B cell (primary cell): ENCODE measurements around the gene BBC3. TPM values are rescaled to one million over a fixed set of nuclear protein-coding genes. Genes with fewer than 3 reads are reported as not detected.
A peak's percentile ranks its signal among the peaks of the same experiment; 100 is the strongest.

Experiments
- ATAC-seq: fragments of 200-7000 bp; cut with Tn5 transposase; one replicate; pipeline ENCODE4 v1.10.0; 2021; ENCODE audit warnings: low read depth, mild to moderate bottlenecking, moderate number of reproducible peaks, moderate library complexity
- CTCF ChIA-PET: fragments of 350-600 bp; sonication (Branson Sonifier 250); formaldehyde crosslinking; loops from one replicate; lab custom pipeline; 2021; ENCODE audit warnings: antibody characterized with exemption, inconsistent platforms; lab: Charles Lee
- POLR2A ChIA-PET: fragments of 350-600 bp; sonication (Branson Sonifier 250); formaldehyde crosslinking; loops from one replicate; lab custom pipeline; 2021; ENCODE audit warnings: antibody characterized with exemption; lab: Charles Lee
- DNase-seq: peaks from one replicate; pipeline ENCODE4 v3.0.0; 2013
- H2AFZ ChIP-seq: 2 replicates; pipeline ENCODE4 v1.6.1; 2012; ENCODE audit warnings: mild to moderate bottlenecking, low read depth, low read length; ENCODE audit not compliant: insufficient read depth, poor library complexity, severe bottlenecking
- H3K27ac ChIP-seq, 2 donors: 1 replicate in 1 of 2; 2 replicates in 1 of 2; pipeline ENCODE4 v1.5.1; 2012 to 2013; ENCODE audit warnings: low read length in 2 of 2, mild to moderate bottlenecking in 2 of 2, moderate library complexity in 1 of 2
- H3K27me3 ChIP-seq, 4 experiments: fragments of 200-600 bp in 1 of 4; sonication (generic) in 1 of 4; replicated peaks in 1 of 4; 1 replicate in 2 of 4; 2 replicates in 2 of 4; pipeline versions ENCODE4 v1.6.1 to v1.7.0; 2013 to 2016; ENCODE audit warnings: low read length in 3 of 4, mild to moderate bottlenecking in 2 of 4, mixed read lengths in 1 of 4, moderate library complexity in 1 of 4; ENCODE audit not compliant: insufficient read depth in 4 of 4, control insufficient read depth in 3 of 4; ENCODE audit errors: control extremely low read depth in 1 of 4
- H3K36me3 ChIP-seq, 2 experiments: replicated peaks in 1 of 2; 1 replicate in 1 of 2; 2 replicates in 1 of 2; pipeline versions ENCODE4 v1.6.1 to v1.7.1; 2013; ENCODE audit warnings: low read length in 1 of 2; ENCODE audit not compliant: insufficient read depth in 2 of 2, control insufficient read depth in 1 of 2; ENCODE audit errors: control extremely low read depth in 1 of 2, extremely low read depth in 1 of 2
- H3K4me1 ChIP-seq, 2 donors: fragments of 200-600 bp in 1 of 2; sonication (generic) in 1 of 2; 1 replicate in 1 of 2; 2 replicates in 1 of 2; pipeline versions ENCODE4 v1.5.1 to v1.6.1; 2013 to 2017; ENCODE audit warnings: low read length in 2 of 2; ENCODE audit not compliant: control insufficient read depth in 2 of 2, insufficient read depth in 2 of 2
- H3K4me2 ChIP-seq: replicated peaks from 2 replicates; pipeline ENCODE3; 2012; ENCODE audit warnings: mild to moderate bottlenecking, low read depth, low read length; ENCODE audit not compliant: poor library complexity, severe bottlenecking
- H3K4me3 ChIP-seq, 5 experiments: fragments of 200-600 bp in 1 of 5; sonication (generic) in 1 of 5; 1 replicate in 3 of 5; 2 replicates in 2 of 5; pipeline versions ENCODE4 v1.5.1 to v1.7.0; 2011 to 2016; ENCODE audit warnings: low read length in 4 of 5, mild to moderate bottlenecking in 4 of 5, low read depth in 2 of 5, control low read depth in 1 of 5, moderate library complexity in 1 of 5; ENCODE audit not compliant: insufficient read depth in 1 of 5; ENCODE audit errors: control extremely low read depth in 1 of 5, extremely low read depth in 1 of 5
- H3K79me2 ChIP-seq: fragments of 200-600 bp; sonication (generic); one replicate; pipeline ENCODE4 v1.6.0; 2016; ENCODE audit warnings: low read length; ENCODE audit not compliant: control insufficient read depth, insufficient read depth
- H3K9ac ChIP-seq: fragments of 200-600 bp; sonication (generic); 2 replicates; pipeline ENCODE4 v1.6.1; 2017; ENCODE audit warnings: mild to moderate bottlenecking, low read length, moderate library complexity
- H3K9me3 ChIP-seq, 3 donors: one replicate each; pipeline versions ENCODE4 v1.6.1 to v1.7.1; 2013; ENCODE audit warnings: low read length in 2 of 3; ENCODE audit not compliant: control insufficient read depth in 2 of 3, insufficient read depth in 1 of 3; ENCODE audit errors: control extremely low read depth in 1 of 3
- H4K20me1 ChIP-seq: 2 replicates; pipeline ENCODE4 v1.6.0; 2012; ENCODE audit warnings: mild to moderate bottlenecking, low read length; ENCODE audit not compliant: insufficient read depth, control insufficient read depth, poor library complexity, severe bottlenecking
- H3K27ac Mint-ChIP-seq: one replicate; pipeline ENCODE4 v1.8.0; 2021; ENCODE audit warnings: mixed read lengths
- H3K27me3 Mint-ChIP-seq: one replicate; pipeline ENCODE4 v1.8.0; 2021; ENCODE audit warnings: mixed read lengths
- H3K4me1 Mint-ChIP-seq: one replicate; pipeline ENCODE4 v1.8.0; 2021; ENCODE audit warnings: mixed read lengths
- H3K4me3 Mint-ChIP-seq: one replicate; pipeline ENCODE4 v1.8.0; 2021; ENCODE audit warnings: mixed read lengths
- H3K9me3 Mint-ChIP-seq: one replicate; pipeline ENCODE4 v1.8.0; 2022; ENCODE audit warnings: mixed read lengths; ENCODE audit not compliant: insufficient read depth
- EZH2 ChIP-seq: IDR thresholded peaks from 2 replicates; pipeline ENCODE4 v1.6.1; 2012; ENCODE audit warnings: borderline replicate concordance, low read depth, mild to moderate bottlenecking, moderate library complexity, low read length; ENCODE audit not compliant: insufficient read depth, poor library complexity, severe bottlenecking
- WGBS: methylation state at CpG from one replicate; pipeline ENCODE4 v1.1.5; 2013; ENCODE audit warnings: missing lambda C conversion rate; ENCODE audit not compliant: insufficient coverage; 5-methylcytosine and 5-hydroxymethylcytosine counted together
- intact Hi-C: fragments of 100-400 bp; cut with micrococcal nuclease; formaldehyde crosslinking; loops from one replicate; pipeline ENCODE4 v1.10.0; 2022
- polyA plus RNA-seq: library from polyadenylated mRNA; depleted of rRNA; stranded (reverse); fragments of >200 nt; gene quantifications from 2 replicates; pipeline ENCODE4 v1.2.3, GENCODE V29; 2012
- total RNA-seq, 2 donors: library from RNA; stranded (reverse); fragments of 120-200 nt in 1 of 2; gene quantifications; 1 replicate in 1 of 2; 2 replicates in 1 of 2; pipeline versions ENCODE4 v1.2.3 to v1.2.4, GENCODE V29; 2013 to 2022
- TF ChIP-seq, protein P1 (sequence below): fragments of 200-600 bp; IDR thresholded peaks from one replicate; pipeline ENCODE4 v1.8.0; 2022; ENCODE audit warnings: antibody characterized with exemption, mild to moderate bottlenecking

BBC3 gene
- total and polyA plus RNA-seq, 2 donors (not counting 1 experiment from before 2014, with no cell fraction given): 10.2 to 17.8 TPM

- Mint-ChIP-seq H3K4me3 (no peak overlapping the region), H3K27ac (no peak overlapping the region), H3K9me3 (no peaks in the 10 kb centered on the region), H3K4me1 (peaks cover 30% of the 10 kb centered on the region), H3K27me3 (no peaks in the 10 kb centered on the region)
- intact Hi-C loops: loop anchor here (5.0 kb wide), 2 partner anchors 191 to 441 kb away; partner anchors contain the start of gene SLC1A5
- Histone ChIP-seq H3K9me3 (no peaks in the 10 kb centered on the region), H3K4me3 (peak overlapping the region in 3 of 5 experiments; percentile 55 to 95 (median 60)), H3K27me3 (peaks cover 0 to 34% (median 1%) of the 10 kb centered on the region in 4 experiments), H3K4me1 (peaks cover 53 to 62% of the 10 kb centered on the region in 2 donors), H3K27ac (peak overlapping the region in 1 of 2 donors; percentile 93), H3K79me2 (no peaks in the 10 kb centered on the region), H3K4me2 (peak overlapping the region; percentile 100), H3K9ac (peak overlapping the region; percentile 89), H4K20me1 (peaks cover 22% of the 10 kb centered on the region), H2AFZ (no peak overlapping the region), H3K36me3 (no peaks in the 10 kb centered on the region)
- DNase-seq (peak; percentile 69), ATAC-seq (peak; percentile 8)
- WGBS: 3% methylated on average over 44 of the region's 50 CpGs
- ChIA-PET POLR2A (interaction anchor here (1.8 to 3.4 kb wide), 2 partner anchors 12 to 15 kb away, joined by 4 to 31 read pairs; no protein-coding TSS in a partner anchor), CTCF (interaction anchor here (1.8 to 7.3 kb wide), 3 partner anchors 17 to 18 kb away, joined by 8 to 99 read pairs (median 90); no protein-coding TSS in a partner anchor)
- TF ChIP-seq, protein P1, sequence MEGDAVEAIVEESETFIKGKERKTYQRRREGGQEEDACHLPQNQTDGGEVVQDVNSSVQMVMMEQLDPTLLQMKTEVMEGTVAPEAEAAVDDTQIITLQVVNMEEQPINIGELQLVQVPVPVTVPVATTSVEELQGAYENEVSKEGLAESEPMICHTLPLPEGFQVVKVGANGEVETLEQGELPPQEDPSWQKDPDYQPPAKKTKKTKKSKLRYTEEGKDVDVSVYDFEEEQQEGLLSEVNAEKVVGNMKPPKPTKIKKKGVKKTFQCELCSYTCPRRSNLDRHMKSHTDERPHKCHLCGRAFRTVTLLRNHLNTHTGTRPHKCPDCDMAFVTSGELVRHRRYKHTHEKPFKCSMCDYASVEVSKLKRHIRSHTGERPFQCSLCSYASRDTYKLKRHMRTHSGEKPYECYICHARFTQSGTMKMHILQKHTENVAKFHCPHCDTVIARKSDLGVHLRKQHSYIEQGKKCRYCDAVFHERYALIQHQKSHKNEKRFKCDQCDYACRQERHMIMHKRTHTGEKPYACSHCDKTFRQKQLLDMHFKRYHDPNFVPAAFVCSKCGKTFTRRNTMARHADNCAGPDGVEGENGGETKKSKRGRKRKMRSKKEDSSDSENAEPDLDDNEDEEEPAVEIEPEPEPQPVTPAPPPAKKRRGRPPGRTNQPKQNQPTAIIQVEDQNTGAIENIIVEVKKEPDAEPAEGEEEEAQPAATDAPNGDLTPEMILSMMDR: no peak
- no peak for TF ChIP-seq EZH2
These were observed 2.6 kb downstream of the BBC3 start for GRCh38 chr19:47228168-47228936.
